ENCODE data around the gene GLI3.

Gene GLI3

DNA sequence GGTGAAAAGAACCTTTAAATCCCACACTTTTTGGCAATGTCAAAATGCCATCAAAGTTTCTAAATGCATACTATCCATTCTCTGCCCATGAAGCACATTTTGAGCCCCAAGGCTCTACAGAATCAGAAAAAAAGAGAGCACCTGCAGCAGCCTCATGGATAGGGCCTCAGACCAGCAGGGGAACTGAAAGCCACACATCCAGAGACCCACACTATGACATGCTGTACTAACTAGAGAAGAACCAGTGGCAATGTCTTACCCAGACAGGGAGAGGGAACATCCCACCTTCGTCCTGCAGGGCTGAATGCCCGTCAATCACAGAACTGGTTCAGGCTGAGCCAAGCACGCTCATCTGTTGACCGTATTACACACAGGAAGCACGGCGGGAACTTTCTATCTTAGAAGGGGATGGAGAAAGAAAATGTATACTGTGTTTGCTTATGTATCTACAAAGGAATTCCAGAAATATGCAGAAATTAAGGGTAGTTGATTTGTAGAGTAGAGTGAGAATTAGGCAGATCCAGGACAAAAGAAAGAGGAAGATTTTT, 237.2 kb downstream of the GLI3 start:
- H3K27ac ChIP-seq (ENCODE audit: low read depth, low read length) = no peak overlapping the region
- H3K9me3 ChIP-seq (ENCODE audit: insufficient read depth, low read depth, low read length) = no peaks in the 10 kb centered on the region
- no peak overlapping the region for H3K23ac ChIP-seq (ENCODE audit: low read length)
- H3K4me1 ChIP-seq (ENCODE audit: control insufficient read depth in 1 of 2, insufficient read depth in 2 of 2, low read length in 2 of 2) = no peaks in the 10 kb centered on the region
- H4K91ac ChIP-seq (ENCODE audit: low read depth, low read length) = no peak overlapping the region
- H3K79me2 ChIP-seq (ENCODE audit: control insufficient read depth, insufficient read depth, low read length, poor library complexity) = no peaks in the 10 kb centered on the region
- no peak overlapping the region for H2AFZ ChIP-seq (ENCODE audit: insufficient read depth, low read length, poor library complexity)
- H2AK5ac ChIP-seq (ENCODE audit: low read length) = no peak overlapping the region
- no peak overlapping the region for H3K18ac ChIP-seq (ENCODE audit: low read length)
- H3K79me1 ChIP-seq (ENCODE audit: low read length) = no peaks in the 10 kb centered on the region
- no peak overlapping the region for H2BK5ac ChIP-seq (ENCODE audit: low read depth, low read length, poor library complexity)
- no peak overlapping the region for H3K4me2 ChIP-seq (ENCODE audit: low read length)
- H3K9ac ChIP-seq (ENCODE audit: low read length) = no peak overlapping the region
- no peak overlapping the region for H3K4me3 ChIP-seq (ENCODE audit: low read depth, low read length)
- H2BK120ac ChIP-seq (ENCODE audit: insufficient read depth, low read length, poor library complexity) = no peak overlapping the region
- no CpG with 5 or more reads among the region's 6 CpGs for WGBS (ENCODE audit: extremely low coverage, insufficient coverage, insufficient read length)
- H2BK12ac ChIP-seq (ENCODE audit: low read length) = no peak overlapping the region
- no peak overlapping the region for H4K8ac ChIP-seq (ENCODE audit: low read depth, low read length)
- DNase-seq = no peak
- no peak overlapping the region for H3K14ac ChIP-seq (ENCODE audit: low read length)
- no peak overlapping the region for H4K12ac ChIP-seq (ENCODE audit: low read depth, low read length)
- no peak overlapping the region for H3K4ac ChIP-seq (ENCODE audit: low read depth, low read length)
- H3K27me3 ChIP-seq (ENCODE audit: insufficient read depth, low read length) = no peaks in the 10 kb centered on the region
- H3K36me3 ChIP-seq (ENCODE audit: control insufficient read depth in 1 of 2, insufficient read depth in 2 of 2, low read length in 2 of 2) = peaks cover 0 to 3% of the 10 kb centered on the region in 2 experiments

DNA sequence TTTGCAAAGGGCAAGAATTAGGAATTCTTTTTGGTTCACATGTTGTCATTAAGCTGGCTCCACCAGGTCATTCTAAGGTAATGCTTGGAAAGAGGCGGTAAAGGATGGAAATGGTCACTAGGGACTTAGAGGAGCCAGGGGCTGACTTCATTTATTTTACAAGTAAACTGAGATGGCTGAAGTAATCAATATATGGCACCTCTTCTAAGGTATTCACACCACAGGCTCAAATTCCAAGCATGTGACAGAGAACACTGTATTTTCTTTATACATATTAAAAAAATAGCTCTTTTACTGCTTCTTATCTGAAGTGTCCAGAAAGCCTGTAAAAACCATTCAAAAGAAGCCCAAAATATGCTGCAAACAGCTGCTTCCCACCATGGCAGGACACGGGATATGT, 239.0 kb downstream of the GLI3 start:
- Histone ChIP-seq H2AFZ (ENCODE audit: insufficient read depth, low read length, poor library complexity) (no peak overlapping the region), H3K4ac (ENCODE audit: low read depth, low read length) (no peak overlapping the region), H3K23ac (ENCODE audit: low read length) (no peak overlapping the region), H2BK12ac (ENCODE audit: low read length) (no peak overlapping the region), H3K27me3 (ENCODE audit: insufficient read depth, low read length) (no peaks in the 10 kb centered on the region), H4K8ac (ENCODE audit: low read depth, low read length) (no peak overlapping the region), H4K12ac (ENCODE audit: low read depth, low read length) (no peak overlapping the region), H3K14ac (ENCODE audit: low read length) (no peak overlapping the region), H3K9me3 (ENCODE audit: insufficient read depth, low read depth, low read length) (no peaks in the 10 kb centered on the region), H2BK5ac (ENCODE audit: low read depth, low read length, poor library complexity) (no peak overlapping the region), H2BK120ac (ENCODE audit: insufficient read depth, low read length, poor library complexity) (no peak overlapping the region), H3K4me1 (ENCODE audit: control insufficient read depth in 1 of 2, insufficient read depth in 2 of 2, low read length in 2 of 2) (no peaks in the 10 kb centered on the region), H3K27ac (ENCODE audit: low read depth, low read length) (no peak overlapping the region), H2AK5ac (ENCODE audit: low read length) (no peak overlapping the region), H3K4me2 (ENCODE audit: low read length) (no peak overlapping the region), H3K79me2 (ENCODE audit: control insufficient read depth, insufficient read depth, low read length, poor library complexity) (no peaks in the 10 kb centered on the region), H3K9ac (ENCODE audit: low read length) (no peak overlapping the region), H4K91ac (ENCODE audit: low read depth, low read length) (no peak overlapping the region), H3K36me3 (ENCODE audit: control insufficient read depth in 1 of 2, insufficient read depth in 2 of 2, low read length in 2 of 2) (peaks cover 0 to 3% of the 10 kb centered on the region in 2 experiments), H3K4me3 (ENCODE audit: low read depth, low read length) (no peak overlapping the region), H3K79me1 (ENCODE audit: low read length) (no peaks in the 10 kb centered on the region), H3K18ac (ENCODE audit: low read length) (no peak overlapping the region)
- WGBS (ENCODE audit: extremely low coverage, insufficient coverage, insufficient read length) = no CpG with 5 or more reads among the region's 2 CpGs
- no peak for DNase-seq

DNA sequence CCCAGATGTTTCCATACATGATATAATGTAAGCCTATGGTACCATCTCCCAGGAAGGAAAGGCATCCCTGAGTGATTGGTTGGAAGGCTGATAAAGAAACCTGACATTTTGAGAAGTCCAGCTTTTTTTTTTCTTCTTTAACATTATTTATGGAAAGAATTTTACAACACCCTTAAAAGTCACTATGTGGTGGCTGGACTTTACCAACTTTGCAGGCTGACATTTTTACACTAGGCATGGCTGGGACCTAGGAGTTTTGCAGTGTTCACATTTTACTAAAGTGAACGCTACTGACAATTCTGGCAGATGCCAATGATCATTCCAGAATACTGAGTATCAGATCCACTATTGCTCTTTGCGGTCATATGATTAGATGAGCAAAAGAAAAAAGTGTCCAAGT, 239.9 kb downstream of the GLI3 start:
- Histone ChIP-seq H2AK5ac (ENCODE audit: low read length) (no peak overlapping the region), H3K4me3 (ENCODE audit: low read depth, low read length) (no peak overlapping the region), H3K79me2 (ENCODE audit: control insufficient read depth, insufficient read depth, low read length, poor library complexity) (no peaks in the 10 kb centered on the region), H3K27ac (ENCODE audit: low read depth, low read length) (no peak overlapping the region), H3K4me1 (ENCODE audit: control insufficient read depth in 1 of 2, insufficient read depth in 2 of 2, low read length in 2 of 2) (no peaks in the 10 kb centered on the region), H2BK12ac (ENCODE audit: low read length) (no peak overlapping the region), H2AFZ (ENCODE audit: insufficient read depth, low read length, poor library complexity) (no peak overlapping the region), H3K4ac (ENCODE audit: low read depth, low read length) (no peak overlapping the region), H2BK120ac (ENCODE audit: insufficient read depth, low read length, poor library complexity) (no peak overlapping the region), H3K14ac (ENCODE audit: low read length) (no peak overlapping the region), H4K8ac (ENCODE audit: low read depth, low read length) (no peak overlapping the region), H3K36me3 (ENCODE audit: control insufficient read depth in 1 of 2, insufficient read depth in 2 of 2, low read length in 2 of 2) (peaks cover 0 to 3% of the 10 kb centered on the region in 2 experiments), H3K9ac (ENCODE audit: low read length) (no peak overlapping the region), H4K91ac (ENCODE audit: low read depth, low read length) (no peak overlapping the region), H2BK5ac (ENCODE audit: low read depth, low read length, poor library complexity) (no peak overlapping the region), H3K18ac (ENCODE audit: low read length) (no peak overlapping the region), H3K79me1 (ENCODE audit: low read length) (no peaks in the 10 kb centered on the region), H3K27me3 (ENCODE audit: insufficient read depth, low read length) (no peaks in the 10 kb centered on the region), H3K23ac (ENCODE audit: low read length) (no peak overlapping the region), H4K12ac (ENCODE audit: low read depth, low read length) (no peak overlapping the region), H3K9me3 (ENCODE audit: insufficient read depth, low read depth, low read length) (no peaks in the 10 kb centered on the region), H3K4me2 (ENCODE audit: low read length) (no peak overlapping the region)
- WGBS (ENCODE audit: extremely low coverage, insufficient coverage, insufficient read length) = no CpG with 5 or more reads among the region's 2 CpGs
- DNase-seq = no peak

DNA sequence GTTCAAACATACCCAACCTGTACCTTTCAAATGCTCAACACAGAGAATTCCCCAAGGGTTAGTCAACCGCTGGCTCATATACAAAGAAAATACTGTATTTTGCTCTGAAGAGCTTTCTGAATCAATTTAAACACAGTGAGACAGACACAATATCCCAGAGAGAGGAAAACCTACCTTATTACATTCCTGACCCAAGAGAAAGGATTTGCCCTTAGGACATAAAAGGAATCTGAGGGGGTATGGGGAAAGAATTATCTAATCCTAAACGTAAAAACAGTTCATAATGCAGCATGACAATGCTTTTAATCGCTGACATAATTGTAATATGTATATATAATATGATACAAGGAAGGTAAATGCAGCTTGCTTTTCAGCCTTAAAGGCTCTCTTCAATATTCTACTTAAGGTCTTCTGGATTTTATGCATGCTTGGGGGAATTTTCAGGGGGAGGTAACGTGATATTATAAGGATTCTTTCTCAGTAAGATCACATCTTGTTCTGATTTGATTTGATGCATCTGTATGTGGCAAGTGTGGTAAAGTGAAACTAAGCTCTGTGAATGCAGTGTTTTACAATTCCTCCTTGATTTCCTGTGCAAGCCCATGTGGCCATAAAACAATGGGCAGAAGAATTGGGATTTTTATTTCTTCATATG, 240.5 kb downstream of the GLI3 start:
- H3K4me3 ChIP-seq (ENCODE audit: low read depth, low read length) = no peak overlapping the region
- no peak overlapping the region for H3K9ac ChIP-seq (ENCODE audit: low read length)
- no peak overlapping the region for H2BK120ac ChIP-seq (ENCODE audit: insufficient read depth, low read length, poor library complexity)
- WGBS (ENCODE audit: extremely low coverage, insufficient coverage, insufficient read length) = no CpG with 5 or more reads among the region's 4 CpGs
- no peak overlapping the region for H2AK5ac ChIP-seq (ENCODE audit: low read length)
- H3K4ac ChIP-seq (ENCODE audit: low read depth, low read length) = no peak overlapping the region
- no peak overlapping the region for H2AFZ ChIP-seq (ENCODE audit: insufficient read depth, low read length, poor library complexity)
- no peak overlapping the region for H3K23ac ChIP-seq (ENCODE audit: low read length)
- H3K27me3 ChIP-seq (ENCODE audit: insufficient read depth, low read length) = no peaks in the 10 kb centered on the region
- no peak overlapping the region for H2BK5ac ChIP-seq (ENCODE audit: low read depth, low read length, poor library complexity)
- no peaks in the 10 kb centered on the region for H3K9me3 ChIP-seq (ENCODE audit: insufficient read depth, low read depth, low read length)
- no peak overlapping the region for H3K14ac ChIP-seq (ENCODE audit: low read length)
- peak in 1 of 2 donors; percentile 44 for DNase-seq
- no peak overlapping the region for H3K4me2 ChIP-seq (ENCODE audit: low read length)
- peaks cover 0 to 3% of the 10 kb centered on the region in 2 experiments for H3K36me3 ChIP-seq (ENCODE audit: control insufficient read depth in 1 of 2, insufficient read depth in 2 of 2, low read length in 2 of 2)
- H4K8ac ChIP-seq (ENCODE audit: low read depth, low read length) = no peak overlapping the region
- H3K27ac ChIP-seq (ENCODE audit: low read depth, low read length) = no peak overlapping the region
- no peak overlapping the region for H2BK12ac ChIP-seq (ENCODE audit: low read length)
- no peak overlapping the region for H4K12ac ChIP-seq (ENCODE audit: low read depth, low read length)
- no peak overlapping the region for H4K91ac ChIP-seq (ENCODE audit: low read depth, low read length)
- H3K18ac ChIP-seq (ENCODE audit: low read length) = no peak overlapping the region
- H3K79me2 ChIP-seq (ENCODE audit: control insufficient read depth, insufficient read depth, low read length, poor library complexity) = no peaks in the 10 kb centered on the region
- H3K4me1 ChIP-seq (ENCODE audit: control insufficient read depth in 1 of 2, insufficient read depth in 2 of 2, low read length in 2 of 2) = no peaks in the 10 kb centered on the region
- H3K79me1 ChIP-seq (ENCODE audit: low read length) = no peaks in the 10 kb centered on the region
